Measurements from ENCODE around the gene HRK. TPM values are rescaled to one million over a fixed set of nuclear protein-coding genes. Genes with fewer than 3 reads are reported as not detected.

The HRK gene
- total RNA-seq, 2 donors from 2014 or later, result 0.05 to 0.09 TPM

GRCh38 chr12:116876151-116876869 lies 4.9 kb downstream of the HRK start:
- intact Hi-C loops (cut with DNase I), result no loop called here
- ATAC-seq (no peak), DNase-seq (no peak)

GRCh38 chr12:116874324-116874995 lies 6.8 kb downstream of the HRK start:
- DNase-seq (no peak), ATAC-seq (no peak)
- intact Hi-C loops (cut with DNase I), result no loop called here

GRCh38 chr12:116870306-116870705 lies 10.9 kb downstream of the HRK start:
- intact Hi-C loops (cut with DNase I), result no loop called here
- no peak for ATAC-seq
- DNase-seq, result no peak

- no peak for ATAC-seq
These were observed 13.7 kb downstream of the HRK start for GRCh38 chr12:116867523-116867922.

GRCh38 chr12:116864371-116865160 lies 16.7 kb downstream of the HRK start:
- intact Hi-C loops (cut with DNase I), result no loop called here
- no peak for DNase-seq
- ATAC-seq, result no peak

More at GRCh38 chr12:116867523-116867922, 13.7 kb downstream of the HRK start:
- intact Hi-C loops (cut with DNase I), result no loop called here
- DNase-seq, result no peak

- DNase-seq, result no peak
- ATAC-seq, result no peak
- intact Hi-C loops (cut with DNase I), result no loop called here
These were observed 17.9 kb downstream of the HRK start for GRCh38 chr12:116863275-116863767.

- DNase-seq (no peak), ATAC-seq (no peak)
- intact Hi-C loops (cut with DNase I), result no loop called here
These were observed 19.1 kb downstream of the HRK start for GRCh38 chr12:116862167-116862566.

- ATAC-seq, result peak; percentile 44 to 84
- peak; percentile 57 for DNase-seq
- intact Hi-C loops (cut with DNase I), result no loop called here
These were observed 19.9 kb downstream of the HRK start for GRCh38 chr12:116861320-116861719.

GRCh38 chr12:116860263-116860662 lies 21.0 kb downstream of the HRK start:
- intact Hi-C loops (cut with DNase I), result no loop called here
- DNase-seq (no peak), ATAC-seq (no peak)

GRCh38 chr12:116859079-116859478 lies 22.2 kb downstream of the HRK start:
- DNase-seq (no peak), ATAC-seq (no peak)
- intact Hi-C loops (cut with DNase I), result no loop called here

- DNase-seq, result no peak
- no peak for ATAC-seq
- intact Hi-C loops (cut with DNase I), result no loop called here
These were observed 24.5 kb downstream of the HRK start for GRCh38 chr12:116856729-116857128.

- DNase-seq, result no peak
- intact Hi-C loops (cut with DNase I), result no loop called here
- no peak for ATAC-seq
These were observed 25.3 kb downstream of the HRK start for GRCh38 chr12:116855744-116856470.

GRCh38 chr12:116853507-116853906 lies 27.7 kb downstream of the HRK start:
- no peak for ATAC-seq
- intact Hi-C loops (cut with DNase I), result no loop called here
- DNase-seq, result no peak

GRCh38 chr12:116852303-116852702 lies 28.9 kb downstream of the HRK start:
- intact Hi-C loops (cut with DNase I), result no loop called here
- ATAC-seq (no peak), DNase-seq (no peak)

GRCh38 chr12:116849216-116849615 lies 32.0 kb downstream of the HRK start:
- DNase-seq (no peak), ATAC-seq (no peak)
- intact Hi-C loops (cut with DNase I), result no loop called here

- ATAC-seq, result no peak
- no peak for DNase-seq
- intact Hi-C loops (cut with DNase I), result no loop called here
These were observed 38.2 kb downstream of the HRK start for GRCh38 chr12:116843085-116843484.

GRCh38 chr12:116839287-116839830 lies 41.9 kb downstream of the HRK start:
- no peak for ATAC-seq
- no peak for DNase-seq
- intact Hi-C loops (cut with DNase I), result no loop called here

GRCh38 chr12:116838365-116838764 lies 42.9 kb downstream of the HRK start:
- DNase-seq (no peak), ATAC-seq (no peak)
- intact Hi-C loops (cut with DNase I), result no loop called here

- ATAC-seq (no peak), DNase-seq (no peak)
- intact Hi-C loops (cut with DNase I), result no loop called here
These were observed 44.1 kb downstream of the HRK start for GRCh38 chr12:116837097-116837496.

Measured in left cardiac atrium (tissue), 4 donors.